ENCODE results near the gene UNCX.

Gene UNCX

DNA sequence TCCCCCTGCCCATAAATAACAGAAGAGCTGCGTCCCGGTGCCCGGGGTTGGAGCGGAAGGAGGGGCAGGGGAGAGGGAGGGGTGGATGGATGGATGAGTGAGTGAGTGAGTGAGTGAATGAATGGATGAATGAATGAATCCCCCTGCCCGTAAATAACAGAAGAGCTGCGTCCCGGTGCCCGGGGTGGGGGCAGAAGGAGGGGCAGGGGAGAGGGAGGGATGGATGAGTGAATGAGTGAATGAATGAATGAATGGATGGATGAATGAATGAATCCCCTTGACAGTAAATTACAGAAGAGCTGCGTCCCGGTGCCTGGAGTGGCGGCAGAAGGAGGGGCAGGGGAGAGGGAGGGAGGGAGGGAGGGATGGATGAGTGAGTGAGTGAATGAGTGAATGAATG, 7.6 kb upstream of the UNCX start:
- DNase-seq (ENCODE audit: insufficient read length, low spot score) (no peak), FAIRE-seq (no peak)
- TF ChIP-seq POLR2A (IDR thresholded peaks at IDR 0.05; ENCODE audit: low read depth, low read length), result no peak

- TF ChIP-seq POLR2A (IDR thresholded peaks at IDR 0.05; ENCODE audit: low read depth, low read length), result no peak
- no peak for DNase-seq (ENCODE audit: insufficient read length, low spot score)
- no peak for FAIRE-seq
These were observed 7.1 kb upstream of the UNCX start for GRCh38 chr7:1225441-1226185.

GRCh38 chr7:1226186-1226901, 6.3 kb upstream of the UNCX start:
- DNase-seq (ENCODE audit: insufficient read length, low spot score) (no peak), FAIRE-seq (no peak)

GRCh38 chr7:1227071-1227804, 5.4 kb upstream of the UNCX start:
- TF ChIP-seq POLR2A (IDR thresholded peaks at IDR 0.05; ENCODE audit: low read depth, low read length), result no peak
- FAIRE-seq (no peak), DNase-seq (ENCODE audit: insufficient read length, low spot score) (no peak)

More at GRCh38 chr7:1226186-1226901, 6.3 kb upstream of the UNCX start:
- no peak for TF ChIP-seq POLR2A (IDR thresholded peaks at IDR 0.05; ENCODE audit: low read depth, low read length)

- FAIRE-seq (no peak), DNase-seq (ENCODE audit: insufficient read length, low spot score) (no peak)
- TF ChIP-seq POLR2A (IDR thresholded peaks at IDR 0.05; ENCODE audit: low read depth, low read length), result no peak
These were observed 4.7 kb upstream of the UNCX start for GRCh38 chr7:1227814-1228544.

DNA sequence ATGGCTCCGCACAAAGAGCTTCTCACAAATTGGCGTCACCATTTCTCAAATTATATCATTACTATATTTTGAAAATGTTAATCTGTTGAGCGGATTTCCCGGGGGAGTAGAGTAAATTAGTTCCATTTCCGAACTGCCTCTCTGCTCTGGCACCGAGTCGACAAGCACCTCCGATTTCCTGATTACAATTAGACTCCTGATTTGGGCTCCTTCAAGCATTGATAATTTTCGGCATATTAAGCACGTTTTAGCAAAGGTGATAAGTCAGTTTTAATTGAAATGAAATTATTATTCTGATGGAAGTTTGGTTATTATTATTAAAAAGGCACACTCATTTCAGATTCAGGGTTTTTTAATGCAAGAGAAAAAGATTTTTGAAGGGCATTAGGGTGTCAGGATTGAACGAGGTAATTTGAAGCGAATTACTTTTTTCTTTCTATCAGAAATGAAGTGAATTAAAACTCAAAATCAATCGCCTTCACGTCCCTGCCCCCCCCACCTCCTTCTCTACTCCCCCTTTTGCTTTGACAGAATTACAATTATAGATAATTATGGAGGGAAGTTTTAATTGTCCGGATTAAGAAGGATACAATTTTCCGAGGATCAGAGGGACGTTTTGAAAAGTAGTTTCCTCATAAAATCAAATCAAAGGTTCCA, 4.0 kb upstream of the UNCX start:
- DNase-seq (ENCODE audit: insufficient read length, low spot score) (no peak), FAIRE-seq (no peak)
- TF ChIP-seq POLR2A (IDR thresholded peaks at IDR 0.05; ENCODE audit: low read depth, low read length), result no peak

GRCh38 chr7:1229202-1229947, 3.3 kb upstream of the UNCX start:
- DNase-seq (ENCODE audit: insufficient read length, low spot score) (no peak), FAIRE-seq (no peak)
- no peak for TF ChIP-seq POLR2A (IDR thresholded peaks at IDR 0.05; ENCODE audit: low read depth, low read length)

DNA sequence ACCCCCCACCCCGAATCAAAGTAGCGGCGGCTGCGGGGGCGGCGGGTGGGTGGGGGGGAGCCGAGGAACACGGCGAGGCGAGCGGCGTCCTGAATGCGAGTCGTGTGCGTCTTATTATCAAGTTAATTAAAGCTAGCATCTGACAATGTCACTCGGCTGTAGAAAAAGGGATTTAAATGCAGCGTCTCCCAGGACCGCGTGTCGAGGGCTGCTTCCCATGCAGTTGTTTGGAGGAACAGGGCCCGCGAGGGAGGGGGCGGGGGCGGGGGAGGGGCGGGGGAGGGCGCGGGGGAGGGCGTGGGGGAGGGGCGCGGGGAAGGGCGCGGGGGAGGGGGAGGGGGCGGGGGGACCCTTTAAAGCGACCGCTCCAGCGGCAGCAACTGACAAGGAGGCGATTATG, 2.7 kb upstream of the UNCX start:
- no peak for FAIRE-seq

GRCh38 chr7:1230411-1231213, 2.1 kb upstream of the UNCX start:
- no peak for FAIRE-seq
- TF ChIP-seq POLR2A (IDR thresholded peaks at IDR 0.05; ENCODE audit: low read depth, low read length), result no peak
- DNase-seq (ENCODE audit: insufficient read length, low spot score), result no peak

More for the DNA sequence above, 2.7 kb upstream of the UNCX start:
- no peak for TF ChIP-seq POLR2A (IDR thresholded peaks at IDR 0.05; ENCODE audit: low read depth, low read length)
- no peak for DNase-seq (ENCODE audit: insufficient read length, low spot score)

GRCh38 chr7:1231214-1232102, 1.2 kb upstream of the UNCX start:
- no peak for TF ChIP-seq POLR2A (IDR thresholded peaks at IDR 0.05; ENCODE audit: low read depth, low read length)
- DNase-seq (ENCODE audit: insufficient read length, low spot score), result no peak
- no peak for FAIRE-seq

- no peak for FAIRE-seq
- TF ChIP-seq POLR2A (IDR thresholded peaks at IDR 0.05; ENCODE audit: low read depth, low read length), result no peak
- no peak for DNase-seq (ENCODE audit: insufficient read length, low spot score)
These were observed 587 bp upstream of the UNCX start for GRCh38 chr7:1232103-1232466.
